Sigmoid colon (tissue), 3 donors: Measurements from ENCODE around the gene SFXN5.

Source experiments
- CTCF ChIP-seq, 4 experiments: fragments of 450-650 bp in 3 of 4; fragments of 200-600 bp in 1 of 4; IDR thresholded peaks; one replicate each; pipeline ENCODE4 v1.5.1; 2016 to 2019; ENCODE audit warnings: antibody characterized with exemption in 4 of 4, mild to moderate bottlenecking in 3 of 4, moderate library complexity in 2 of 4
- POLR2A ChIP-seq, 2 donors: fragments of 450-650 bp; IDR thresholded peaks; one replicate each; pipeline ENCODE4 v1.6.1; 2016; ENCODE audit warnings: antibody characterized with exemption in 2 of 2, mild to moderate bottlenecking in 2 of 2, moderate library complexity in 2 of 2

GRCh38 chr2:72925328-72925943, 146.1 kb downstream of the SFXN5 start:
- TF ChIP-seq CTCF (IDR thresholded peaks at IDR 0.05) (no peak), POLR2A (IDR thresholded peaks at IDR 0.05) (no peak)
